ENCODE data around the gene TRAK1.

The TRAK1 gene

GRCh38 chr3:42214565-42215283 lies 123.6 kb downstream of the TRAK1 start:
- peak; percentile 10 for DNase-seq (ENCODE audit: low read depth)
- H3K4me3 ChIP-seq (replicated peaks; ENCODE audit: low read depth, low read length), result no peak overlapping the region
- no peak for TF ChIP-seq CTCF (IDR thresholded peaks at IDR 0.05; ENCODE audit: low read length, missing control alignments)

- no peak for DNase-seq (ENCODE audit: low read depth)
- no peak for TF ChIP-seq CTCF (IDR thresholded peaks at IDR 0.05; ENCODE audit: low read length, missing control alignments)
- no peak overlapping the region for H3K4me3 ChIP-seq (replicated peaks; ENCODE audit: low read depth, low read length)
Measured at GRCh38 chr3:42216302-42216701, 125.1 kb downstream of the TRAK1 start.

- no peak for TF ChIP-seq CTCF (IDR thresholded peaks at IDR 0.05; ENCODE audit: low read length, missing control alignments)
- H3K4me3 ChIP-seq (replicated peaks; ENCODE audit: low read depth, low read length), result no peak overlapping the region
- DNase-seq (ENCODE audit: low read depth), result peak; percentile 15
Measured at GRCh38 chr3:42216931-42217333, 125.8 kb downstream of the TRAK1 start.

GRCh38 chr3:42220436-42221121 lies 129.4 kb downstream of the TRAK1 start:
- DNase-seq (ENCODE audit: low read depth), result no peak
- TF ChIP-seq CTCF (IDR thresholded peaks at IDR 0.05; ENCODE audit: low read length, missing control alignments), result no peak
- no peak overlapping the region for H3K4me3 ChIP-seq (replicated peaks; ENCODE audit: low read depth, low read length)

- no peak for TF ChIP-seq CTCF (IDR thresholded peaks at IDR 0.05; ENCODE audit: low read length, missing control alignments)
- no peak overlapping the region for H3K4me3 ChIP-seq (replicated peaks; ENCODE audit: low read depth, low read length)
- DNase-seq (ENCODE audit: low read depth), result no peak
Measured at GRCh38 chr3:42222942-42223693, 132.0 kb downstream of the TRAK1 start.

- DNase-seq (ENCODE audit: low read depth), result no peak
- no peak for TF ChIP-seq CTCF (IDR thresholded peaks at IDR 0.05; ENCODE audit: low read length, missing control alignments)
- no peak overlapping the region for H3K4me3 ChIP-seq (replicated peaks; ENCODE audit: low read depth, low read length)
Measured at GRCh38 chr3:42224178-42224577, 133.0 kb downstream of the TRAK1 start.

All from fibroblast of pulmonary artery (primary cell).